Skeletal muscle tissue (tissue), 4 donors: ENCODE data around the gene C6orf89. TPM values are rescaled to one million over a fixed set of nuclear protein-coding genes. Genes with fewer than 3 reads are reported as not detected.

Experiments
- H3K27ac ChIP-seq: one replicate; pipeline ENCODE4 v1.7.0; 2013; ENCODE audit warnings: mild to moderate bottlenecking, low read depth, low read length, inconsistent platforms
- H3K27me3 ChIP-seq, 3 donors: one replicate each; pipeline ENCODE4 v1.7.0; 2013; ENCODE audit warnings: low read length in 3 of 3; ENCODE audit not compliant: control insufficient read depth in 3 of 3, insufficient read depth in 3 of 3
- H3K36me3 ChIP-seq, 3 donors: one replicate each; pipeline ENCODE4 v1.7.0; 2013; ENCODE audit warnings: low read length in 3 of 3; ENCODE audit not compliant: control insufficient read depth in 3 of 3, insufficient read depth in 3 of 3
- H3K4me1 ChIP-seq, 3 donors: one replicate each; pipeline ENCODE4 v1.7.0; 2013; ENCODE audit warnings: low read length in 3 of 3, mild to moderate bottlenecking in 3 of 3; ENCODE audit not compliant: control insufficient read depth in 3 of 3, insufficient read depth in 3 of 3
- H3K4me3 ChIP-seq, 3 donors: one replicate each; pipeline ENCODE4 v1.7.0; 2013; ENCODE audit warnings: low read length in 3 of 3
- H3K9ac ChIP-seq, 3 donors: one replicate each; pipeline ENCODE4 v1.7.0; 2013; ENCODE audit warnings: low read length in 3 of 3, mild to moderate bottlenecking in 3 of 3, moderate library complexity in 2 of 3, low read depth in 1 of 3
- H3K9me3 ChIP-seq, 3 donors: one replicate each; pipeline ENCODE4 v1.7.0; 2013; ENCODE audit warnings: low read length in 3 of 3; ENCODE audit not compliant: control insufficient read depth in 3 of 3
- total RNA-seq: library from RNA; depleted of rRNA; stranded (reverse); fragments of >200 nt; gene quantifications from one replicate; pipeline ENCODE4 v1.2.3, GENCODE V29; 2014
- donor health status: Osteomylitis.

Gene C6orf89
- total RNA-seq, 1 donor from 2014 or later: 22.4 TPM

- Histone ChIP-seq H3K9ac (no peak overlapping the region), H3K27ac (peak overlapping the region; percentile 68), H3K9me3 (no peaks in the 10 kb centered on the region), H3K27me3 (no peaks in the 10 kb centered on the region), H3K4me1 (peaks cover 23 to 26% (median 23%) of the 10 kb centered on the region in 3 donors), H3K4me3 (no peak overlapping the region), H3K36me3 (peaks cover 15 to 53% (median 46%) of the 10 kb centered on the region in 3 donors)
Observed at GRCh38 chr6:36917541-36918193, 31.9 kb downstream of the C6orf89 start.

GRCh38 chr6:36920049-36920448 is 34.3 kb downstream of the C6orf89 start:
- Histone ChIP-seq H3K4me3 (no peak overlapping the region), H3K27ac (peak overlapping the region; percentile 42), H3K27me3 (no peaks in the 10 kb centered on the region), H3K9ac (no peak overlapping the region), H3K4me1 (peaks cover 19 to 26% (median 25%) of the 10 kb centered on the region in 3 donors), H3K36me3 (peaks cover 24 to 61% (median 55%) of the 10 kb centered on the region in 3 donors), H3K9me3 (no peaks in the 10 kb centered on the region)

- Histone ChIP-seq H3K9ac (no peak overlapping the region), H3K4me3 (no peak overlapping the region), H3K36me3 (peaks cover 24 to 58% (median 55%) of the 10 kb centered on the region in 3 donors), H3K9me3 (no peaks in the 10 kb centered on the region), H3K27ac (peak overlapping the region; percentile 50), H3K4me1 (peaks cover 19 to 26% (median 25%) of the 10 kb centered on the region in 3 donors), H3K27me3 (no peaks in the 10 kb centered on the region)
Observed at GRCh38 chr6:36920546-36920945, 34.8 kb downstream of the C6orf89 start.

GRCh38 chr6:36924131-36924530 is 38.4 kb downstream of the C6orf89 start:
- Histone ChIP-seq H3K27me3 (no peaks in the 10 kb centered on the region), H3K4me3 (no peak overlapping the region), H3K36me3 (peaks cover 20 to 42% (median 36%) of the 10 kb centered on the region in 3 donors), H3K9ac (no peak overlapping the region), H3K9me3 (no peaks in the 10 kb centered on the region), H3K27ac (no peak overlapping the region), H3K4me1 (peaks cover 36 to 39% (median 36%) of the 10 kb centered on the region in 3 donors)

GRCh38 chr6:36924778-36925374 is 39.1 kb downstream of the C6orf89 start:
- H3K4me1 ChIP-seq: peaks cover 36 to 40% (median 38%) of the 10 kb centered on the region in 3 donors
- no peak overlapping the region for H3K27ac ChIP-seq
- no peaks in the 10 kb centered on the region for H3K9me3 ChIP-seq
- H3K4me3 ChIP-seq: no peak overlapping the region
- no peaks in the 10 kb centered on the region for H3K27me3 ChIP-seq
- H3K9ac ChIP-seq: no peak overlapping the region
- peaks cover 17 to 36% (median 35%) of the 10 kb centered on the region in 3 donors for H3K36me3 ChIP-seq

- Histone ChIP-seq H3K9me3 (no peaks in the 10 kb centered on the region), H3K27me3 (no peaks in the 10 kb centered on the region), H3K36me3 (peaks cover 14 to 31% (median 30%) of the 10 kb centered on the region in 3 donors), H3K9ac (no peak overlapping the region), H3K4me1 (peaks cover 38 to 43% (median 39%) of the 10 kb centered on the region in 3 donors), H3K4me3 (no peak overlapping the region), H3K27ac (no peak overlapping the region)
Observed at GRCh38 chr6:36925809-36926208, 40.1 kb downstream of the C6orf89 start.

- Histone ChIP-seq H3K36me3 (peaks cover 14 to 25% (median 22%) of the 10 kb centered on the region in 3 donors), H3K9me3 (no peaks in the 10 kb centered on the region), H3K4me3 (peak overlapping the region in 1 of 3 donors; percentile 58), H3K27ac (peak overlapping the region; percentile 64), H3K4me1 (peaks cover 38 to 39% (median 39%) of the 10 kb centered on the region in 3 donors), H3K27me3 (no peaks in the 10 kb centered on the region), H3K9ac (peak overlapping the region in 2 of 3 donors; percentile 36 to 69)
Observed at GRCh38 chr6:36926708-36927513, 41.2 kb downstream of the C6orf89 start.

GRCh38 chr6:36927691-36928546 is 42.2 kb downstream of the C6orf89 start:
- Histone ChIP-seq H3K4me3 (peak overlapping the region; percentile 44 to 58 (median 57)), H3K36me3 (peaks cover 14 to 25% (median 18%) of the 10 kb centered on the region in 3 donors), H3K9me3 (no peaks in the 10 kb centered on the region), H3K27me3 (no peaks in the 10 kb centered on the region), H3K9ac (peak overlapping the region in 2 of 3 donors; percentile 36 to 69), H3K27ac (peak overlapping the region; percentile 64), H3K4me1 (peaks cover 38 to 39% (median 39%) of the 10 kb centered on the region in 3 donors)

GRCh38 chr6:36928547-36928918 is 42.8 kb downstream of the C6orf89 start:
- Histone ChIP-seq H3K27me3 (no peaks in the 10 kb centered on the region), H3K4me3 (peak overlapping the region; percentile 44 to 58 (median 57)), H3K9ac (peak overlapping the region; percentile 36 to 69 (median 46)), H3K27ac (peak overlapping the region; percentile 64), H3K4me1 (peaks cover 37 to 39% (median 39%) of the 10 kb centered on the region in 3 donors), H3K9me3 (no peaks in the 10 kb centered on the region), H3K36me3 (peaks cover 10 to 19% (median 13%) of the 10 kb centered on the region in 3 donors)
